Spleen (tissue), 7 donors: ENCODE data around the gene ABCB9.

Experiments used
- CTCF ChIP-seq, 11 experiments: fragments of 200-600 bp in 7 of 11; fragments of 450-650 bp in 4 of 11; sonication (generic) in 4 of 11; IDR thresholded peaks in 8 of 11; conservative IDR thresholded peaks in 3 of 11; 1 replicate in 7 of 11; 2 replicates in 4 of 11; pipeline versions ENCODE4 v1.4.0 to v1.8.0; 2016 to 2021; ENCODE audit warnings: antibody characterized with exemption in 11 of 11, inconsistent platforms in 4 of 11, mild to moderate bottlenecking in 1 of 11
- POLR2A ChIP-seq, 3 donors: fragments of 450-650 bp; IDR thresholded peaks; one replicate each; pipeline ENCODE4 v1.5.1; 2017; ENCODE audit warnings: antibody characterized with exemption in 3 of 3, mild to moderate bottlenecking in 1 of 3
- donor health status: DM: no; HTN: no; CAD: no; lungs with moderate emphysema.
- donor health status: DM: no; HTN: no; CAD: no.
- donor health status: DM: no; HTN: no; CAD: no.

- TF ChIP-seq CTCF (IDR thresholded peaks at IDR 0.05 in 8 of 11, conservative IDR thresholded peaks at IDR 0.05 in 3 of 11) (no peak), POLR2A (IDR thresholded peaks at IDR 0.05) (no peak)
Measured at GRCh38 chr12:122968104-122968503, 1.8 kb upstream of the ABCB9 start.
